Measurements from ENCODE around the gene EXOG. TPM values are rescaled to one million over a fixed set of nuclear protein-coding genes. Genes with fewer than 3 reads are reported as not detected.
A peak's percentile ranks its signal among the peaks of the same experiment; 100 is the strongest.

EXOG gene
- total and polyA plus RNA-seq, 2 donors from 2014 or later = 5.5 to 16.4 TPM

DNA sequence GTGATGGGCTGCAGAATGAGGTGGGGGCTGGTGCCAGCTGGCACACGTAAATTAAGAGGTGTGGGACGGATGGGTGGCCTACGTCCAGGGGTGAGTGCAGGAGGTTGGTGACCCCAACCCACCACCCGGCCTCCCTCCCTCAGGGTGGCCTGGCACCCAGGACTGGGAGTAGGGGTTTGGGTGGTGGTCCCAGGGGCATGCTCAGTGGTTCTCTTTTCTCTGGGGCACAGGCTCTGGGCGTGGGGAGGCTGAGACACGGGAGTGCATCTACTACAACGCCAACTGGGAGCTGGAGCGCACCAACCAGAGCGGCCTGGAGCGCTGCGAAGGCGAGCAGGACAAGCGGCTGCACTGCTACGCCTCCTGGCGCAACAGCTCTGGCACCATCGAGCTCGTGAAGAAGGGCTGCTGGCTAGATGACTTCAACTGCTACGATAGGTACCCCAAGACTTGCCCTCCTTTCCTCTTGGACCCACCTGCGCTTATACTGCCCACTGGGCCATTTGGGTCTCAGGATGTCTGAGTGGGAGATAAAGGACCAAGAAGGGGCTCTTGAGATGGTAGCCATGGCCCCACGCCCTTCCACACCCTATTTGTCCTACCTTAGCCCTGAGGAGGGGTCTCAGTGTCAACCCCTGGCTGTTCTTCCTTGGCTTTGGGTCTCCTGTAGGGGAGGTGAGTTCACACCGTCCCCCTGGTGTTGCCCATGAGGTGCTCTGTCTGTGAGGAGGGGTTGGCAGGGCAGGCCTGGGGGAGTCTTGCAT, 18.9 kb upstream of the EXOG start:
- H3K36me3 ChIP-seq (ENCODE audit: control insufficient read depth in 2 of 3, insufficient read depth in 3 of 3, low read length in 3 of 3) = peaks cover 14 to 27% (median 21%) of the 10 kb centered on the region in 3 donors
- intact Hi-C loops (cut with DNase I) = no loop called here

DNA sequence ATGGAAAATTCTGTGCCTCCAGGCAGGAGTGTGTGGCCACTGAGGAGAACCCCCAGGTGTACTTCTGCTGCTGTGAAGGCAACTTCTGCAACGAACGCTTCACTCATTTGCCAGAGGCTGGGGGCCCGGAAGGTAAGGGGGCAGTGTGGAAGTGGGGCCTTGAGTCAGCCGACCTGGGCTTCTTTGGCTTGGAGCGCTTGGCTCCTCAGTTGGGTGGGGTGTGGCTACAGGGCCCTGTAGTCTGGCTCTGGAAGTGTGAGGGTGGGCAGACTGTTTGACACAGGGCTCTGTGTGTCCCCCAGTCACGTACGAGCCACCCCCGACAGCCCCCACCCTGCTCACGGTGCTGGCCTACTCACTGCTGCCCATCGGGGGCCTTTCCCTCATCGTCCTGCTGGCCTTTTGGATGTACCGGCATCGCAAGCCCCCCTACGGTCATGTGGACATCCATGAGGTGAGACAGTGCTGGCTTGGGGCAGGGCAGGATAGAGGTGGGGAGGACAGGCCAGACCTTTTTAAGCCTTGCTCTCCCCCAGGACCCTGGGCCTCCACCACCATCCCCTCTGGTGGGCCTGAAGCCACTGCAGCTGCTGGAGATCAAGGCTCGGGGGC, 18.2 kb upstream of the EXOG start:
- intact Hi-C loops (cut with DNase I) = no loop called here
- DNase-seq = no peak

More for the DNA sequence above, 18.9 kb upstream of the EXOG start:
- TF ChIP-seq, protein P1, sequence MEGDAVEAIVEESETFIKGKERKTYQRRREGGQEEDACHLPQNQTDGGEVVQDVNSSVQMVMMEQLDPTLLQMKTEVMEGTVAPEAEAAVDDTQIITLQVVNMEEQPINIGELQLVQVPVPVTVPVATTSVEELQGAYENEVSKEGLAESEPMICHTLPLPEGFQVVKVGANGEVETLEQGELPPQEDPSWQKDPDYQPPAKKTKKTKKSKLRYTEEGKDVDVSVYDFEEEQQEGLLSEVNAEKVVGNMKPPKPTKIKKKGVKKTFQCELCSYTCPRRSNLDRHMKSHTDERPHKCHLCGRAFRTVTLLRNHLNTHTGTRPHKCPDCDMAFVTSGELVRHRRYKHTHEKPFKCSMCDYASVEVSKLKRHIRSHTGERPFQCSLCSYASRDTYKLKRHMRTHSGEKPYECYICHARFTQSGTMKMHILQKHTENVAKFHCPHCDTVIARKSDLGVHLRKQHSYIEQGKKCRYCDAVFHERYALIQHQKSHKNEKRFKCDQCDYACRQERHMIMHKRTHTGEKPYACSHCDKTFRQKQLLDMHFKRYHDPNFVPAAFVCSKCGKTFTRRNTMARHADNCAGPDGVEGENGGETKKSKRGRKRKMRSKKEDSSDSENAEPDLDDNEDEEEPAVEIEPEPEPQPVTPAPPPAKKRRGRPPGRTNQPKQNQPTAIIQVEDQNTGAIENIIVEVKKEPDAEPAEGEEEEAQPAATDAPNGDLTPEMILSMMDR (IDR thresholded peaks at IDR 0.05; ENCODE audit: borderline replicate concordance, extremely low read depth, insufficient read depth) = no peak
- peaks cover 0 to 15% (median 14%) of the 10 kb centered on the region in 3 donors for H3K4me1 ChIP-seq (ENCODE audit: control insufficient read depth in 2 of 3, insufficient read depth in 2 of 3, low read depth in 1 of 3, low read length in 3 of 3)
- H3K4me3 ChIP-seq (ENCODE audit: low read length in 3 of 3) = no peak overlapping the region
- H3K9me3 ChIP-seq (ENCODE audit: control insufficient read depth in 2 of 3, insufficient read depth in 1 of 3, low read length in 3 of 3) = no peaks in the 10 kb centered on the region
- no peak overlapping the region for H3K9ac ChIP-seq (ENCODE audit: low read length in 3 of 3)
- H3K27ac ChIP-seq (ENCODE audit: low read depth in 2 of 2, low read length in 2 of 2) = no peak overlapping the region
- DNase-seq (peak in 1 of 5 donors; percentile 9), FAIRE-seq (no peak)
- H3K27me3 ChIP-seq (ENCODE audit: control insufficient read depth, insufficient read depth, low read length) = no peaks in the 10 kb centered on the region

GRCh38 chr3:38478901-38479300, 17.2 kb upstream of the EXOG start:
- intact Hi-C loops (cut with DNase I) = no loop called here
- Histone ChIP-seq H3K4me3 (ENCODE audit: low read length in 3 of 3) (no peak overlapping the region), H3K9me3 (ENCODE audit: control insufficient read depth in 2 of 3, insufficient read depth in 1 of 3, low read length in 3 of 3) (no peaks in the 10 kb centered on the region), H3K4me1 (ENCODE audit: control insufficient read depth in 2 of 3, insufficient read depth in 2 of 3, low read depth in 1 of 3, low read length in 3 of 3) (peaks cover 0 to 5% (median 2%) of the 10 kb centered on the region in 3 donors), H3K9ac (ENCODE audit: low read length in 3 of 3) (no peak overlapping the region), H3K36me3 (ENCODE audit: control insufficient read depth in 2 of 3, insufficient read depth in 3 of 3, low read length in 3 of 3) (peaks cover 17 to 37% (median 35%) of the 10 kb centered on the region in 3 donors), H3K27me3 (ENCODE audit: control insufficient read depth, insufficient read depth, low read length) (no peaks in the 10 kb centered on the region), H3K27ac (ENCODE audit: low read depth in 2 of 2, low read length in 2 of 2) (no peak overlapping the region)
- TF ChIP-seq, protein P1 (IDR thresholded peaks at IDR 0.05; ENCODE audit: borderline replicate concordance, extremely low read depth, insufficient read depth) = no peak
- no peak for FAIRE-seq
- DNase-seq = no peak

More for the DNA sequence above, 18.2 kb upstream of the EXOG start:
- no peak overlapping the region for H3K9ac ChIP-seq (ENCODE audit: low read length in 3 of 3)
- TF ChIP-seq, protein P1 (IDR thresholded peaks at IDR 0.05; ENCODE audit: borderline replicate concordance, extremely low read depth, insufficient read depth) = no peak
- no peaks in the 10 kb centered on the region for H3K9me3 ChIP-seq (ENCODE audit: control insufficient read depth in 2 of 3, insufficient read depth in 1 of 3, low read length in 3 of 3)
- peaks cover 17 to 34% (median 28%) of the 10 kb centered on the region in 3 donors for H3K36me3 ChIP-seq (ENCODE audit: control insufficient read depth in 2 of 3, insufficient read depth in 3 of 3, low read length in 3 of 3)
- FAIRE-seq = no peak
- peaks cover 0 to 8% (median 7%) of the 10 kb centered on the region in 3 donors for H3K4me1 ChIP-seq (ENCODE audit: control insufficient read depth in 2 of 3, insufficient read depth in 2 of 3, low read depth in 1 of 3, low read length in 3 of 3)
- no peaks in the 10 kb centered on the region for H3K27me3 ChIP-seq (ENCODE audit: control insufficient read depth, insufficient read depth, low read length)
- H3K27ac ChIP-seq (ENCODE audit: low read depth in 2 of 2, low read length in 2 of 2) = no peak overlapping the region
- H3K4me3 ChIP-seq (ENCODE audit: low read length in 3 of 3) = no peak overlapping the region

All from kidney (tissue), 14 donors.